H1 (cell line): ENCODE results near the gene DHRS9. TPM values are rescaled to one million over a fixed set of nuclear protein-coding genes. Genes with fewer than 3 reads are reported as not detected.
A peak's percentile ranks its signal among the peaks of the same experiment; 100 is the strongest.

Source experiments
- CTCF ChIA-PET: fragments of 300-600 bp; sonication (Branson Sonifier 250); formaldehyde crosslinking; loops from one replicate; lab custom pipeline; 2021; ENCODE audit not compliant: partially characterized antibody; lab: Charles Lee
- POLR2A ChIA-PET: fragments of 300-600 bp; sonication (Branson Sonifier 250); formaldehyde crosslinking; loops from one replicate; lab custom pipeline; 2021; ENCODE audit warnings: inconsistent platforms; ENCODE audit not compliant: partially characterized antibody; lab: Charles Lee
- DNase-seq, 2 experiments: peaks; one replicate each; pipeline versions ENCODE4 v3.0.0 to v3.0.0-alpha.2; 2010 to 2022; ENCODE audit warnings: low spot score in 2 of 2, low read depth in 1 of 2, mixed read lengths in 1 of 2
- FAIRE-seq: peaks from 2 replicates; lab custom pipeline; 2011; peaks lifted over from hg19 to GRCh38; lab: Jason Lieb, UNC
- H2AFZ ChIP-seq: 2 replicates; pipeline ENCODE4 v1.8.1; 2012; ENCODE audit warnings: low read length, inconsistent platforms
- H2AK5ac ChIP-seq: 2 replicates; pipeline ENCODE4 v1.6.1; 2013; ENCODE audit warnings: low read depth, low read length
- H2BK120ac ChIP-seq: replicated peaks from 2 replicates; pipeline ENCODE3; 2013; ENCODE audit warnings: low read depth, low read length, inconsistent platforms
- H2BK12ac ChIP-seq: 2 replicates; pipeline ENCODE4 v1.6.1; 2013; ENCODE audit warnings: low read depth, low read length
- H2BK15ac ChIP-seq: 2 replicates; pipeline ENCODE4 v1.6.1; 2013; ENCODE audit warnings: low read length
- H2BK20ac ChIP-seq: 2 replicates; pipeline ENCODE4 v1.6.1; 2013; ENCODE audit warnings: low read length
- H2BK5ac ChIP-seq: 2 replicates; pipeline ENCODE4 v1.6.1; 2013; ENCODE audit warnings: low read depth, low read length
- H3K14ac ChIP-seq: 2 replicates; pipeline ENCODE4 v1.6.1; 2013; ENCODE audit warnings: inconsistent platforms; ENCODE audit not compliant: insufficient read length
- H3K18ac ChIP-seq: 2 replicates; pipeline ENCODE4 v1.6.1; 2013; ENCODE audit warnings: low read length; ENCODE audit errors: extremely low read depth
- H3K23ac ChIP-seq: 2 replicates; pipeline ENCODE4 v1.6.1; 2013; ENCODE audit warnings: inconsistent platforms; ENCODE audit not compliant: insufficient read length
- H3K23me2 ChIP-seq: 2 replicates; pipeline ENCODE4 v1.6.1; 2013; ENCODE audit warnings: low read depth, low read length
- H3K27ac ChIP-seq: 2 replicates; pipeline ENCODE4 v1.6.1; 2011; ENCODE audit warnings: low read depth, low read length, inconsistent platforms
- H3K27me3 ChIP-seq, 4 experiments: replicated peaks in 1 of 4; 1 replicate in 1 of 4; 2 replicates in 3 of 4; pipeline versions ENCODE4 v1.6.1 to v1.8.1; 2011 to 2013; ENCODE audit warnings: low read length in 3 of 4, mild to moderate bottlenecking in 3 of 4, inconsistent platforms in 2 of 4, mixed read lengths in 2 of 4, moderate library complexity in 1 of 4; ENCODE audit not compliant: control insufficient read depth in 3 of 4, insufficient read depth in 3 of 4; ENCODE audit errors: extremely low read depth in 1 of 4
- H3K36me3 ChIP-seq, 4 experiments: 2 replicates each; pipeline versions ENCODE4 v1.6.1 to v1.8.1; 2011 to 2013; ENCODE audit warnings: mild to moderate bottlenecking in 4 of 4, low read length in 3 of 4, moderate library complexity in 2 of 4, control low read depth in 1 of 4, inconsistent platforms in 1 of 4; ENCODE audit not compliant: insufficient read depth in 4 of 4, control insufficient read depth in 2 of 4
- H3K4ac ChIP-seq: replicated peaks from 2 replicates; pipeline ENCODE3; 2013; ENCODE audit warnings: low read length, low read depth, mixed read lengths, inconsistent platforms; ENCODE audit not compliant: insufficient read length
- H3K4me1 ChIP-seq, 4 experiments: replicated peaks in 1 of 4; 1 replicate in 1 of 4; 2 replicates in 3 of 4; pipeline versions ENCODE4 v1.6.1 to v1.8.1; 2011 to 2013; ENCODE audit warnings: low read length in 3 of 4, inconsistent platforms in 2 of 4, mixed read lengths in 1 of 4; ENCODE audit not compliant: insufficient read depth in 4 of 4, control insufficient read depth in 3 of 4
- H3K4me2 ChIP-seq, 2 experiments: 2 replicates each; pipeline versions ENCODE4 v1.6.1 to v1.8.1; 2011 to 2013; ENCODE audit warnings: low read depth in 2 of 2, low read length in 2 of 2, control low read depth in 1 of 2, inconsistent platforms in 1 of 2, mild to moderate bottlenecking in 1 of 2; ENCODE audit not compliant: insufficient read depth in 1 of 2
- H3K4me3 ChIP-seq, 4 experiments: fragments of 200-600, 300-600 bp in 1 of 4; sonication (generic), shearing (Covaris generic), sonication (Bioruptor Twin) in 1 of 4; 2 replicates each; pipeline versions ENCODE4 v1.5.1 to v1.8.1; 2011 to 2016; ENCODE audit warnings: low read length in 4 of 4, low read depth in 3 of 4, control low read depth in 2 of 4, inconsistent platforms in 2 of 4, mild to moderate bottlenecking in 2 of 4, mixed read lengths in 1 of 4, moderate library complexity in 1 of 4; ENCODE audit not compliant: insufficient read depth in 2 of 4; ENCODE audit errors: extremely low read depth in 1 of 4
- H3K56ac ChIP-seq: replicated peaks from 2 replicates; pipeline ENCODE3; 2013; ENCODE audit warnings: low read depth, mild to moderate bottlenecking, mixed read lengths, low read length, inconsistent platforms; ENCODE audit not compliant: insufficient read length
- H3K79me1 ChIP-seq: 2 replicates; pipeline ENCODE4 v1.6.1; 2013; ENCODE audit warnings: low read depth, low read length, control low read depth
- H3K79me2 ChIP-seq, 2 experiments: 2 replicates each; pipeline versions ENCODE4 v1.6.1 to v1.8.1; 2012 to 2013; ENCODE audit warnings: low read length in 2 of 2, mild to moderate bottlenecking in 2 of 2, inconsistent platforms in 1 of 2; ENCODE audit not compliant: insufficient read depth in 2 of 2, control insufficient read depth in 1 of 2
- H3K9ac ChIP-seq, 4 experiments: replicated peaks in 1 of 4; 1 replicate in 1 of 4; 2 replicates in 3 of 4; pipeline versions ENCODE4 v1.6.1 to v1.8.1; 2011 to 2013; ENCODE audit warnings: low read depth in 3 of 4, low read length in 3 of 4, control low read depth in 2 of 4, mild to moderate bottlenecking in 2 of 4, moderate library complexity in 2 of 4, inconsistent platforms in 1 of 4; ENCODE audit errors: extremely low read depth in 1 of 4
- H3K9me3 ChIP-seq, 2 experiments: 2 replicates each; pipeline versions ENCODE4 v1.6.1 to v1.8.1; 2012 to 2013; ENCODE audit warnings: mild to moderate bottlenecking in 2 of 2, moderate library complexity in 2 of 2, control low read depth in 1 of 2, inconsistent platforms in 1 of 2, low read depth in 1 of 2, low read length in 1 of 2, mixed read lengths in 1 of 2; ENCODE audit not compliant: insufficient read depth in 2 of 2
- H4K20me1 ChIP-seq, 2 experiments: replicated peaks in 1 of 2; 2 replicates each; pipeline versions ENCODE3 to v1.8.1; 2011 to 2013; ENCODE audit warnings: inconsistent platforms in 2 of 2, low read length in 2 of 2, mild to moderate bottlenecking in 1 of 2; ENCODE audit not compliant: insufficient read depth in 2 of 2, control insufficient read depth in 1 of 2
- H4K5ac ChIP-seq: 2 replicates; pipeline ENCODE4 v1.6.1; 2013; ENCODE audit warnings: low read length, low read depth, mixed read lengths, inconsistent platforms; ENCODE audit not compliant: insufficient read length
- H4K8ac ChIP-seq: 2 replicates; pipeline ENCODE4 v1.8.0; 2013; ENCODE audit warnings: mild to moderate bottlenecking, moderate library complexity, low read length, inconsistent platforms; ENCODE audit not compliant: insufficient read depth; ENCODE audit errors: extremely low read depth
- H4K91ac ChIP-seq: replicated peaks from 2 replicates; pipeline ENCODE3; 2013; ENCODE audit warnings: low read length, mixed read lengths, inconsistent platforms; ENCODE audit not compliant: insufficient read length
- RAD21 ChIP-seq, 2 experiments: IDR thresholded peaks in 1 of 2; conservative IDR thresholded peaks in 1 of 2; 2 replicates each; pipeline ENCODE4 v1.6.1; 2011; ENCODE audit warnings: low read depth in 2 of 2, low read length in 2 of 2, improper control_type of control experiment in 1 of 2, inconsistent platforms in 1 of 2, mild to moderate bottlenecking in 1 of 2, moderate library complexity in 1 of 2
- WGBS, 2 experiments: shearing (Covaris generic) in 1 of 2; methylation state at CpG; one replicate each; pipeline versions ENCODE4 v1.1.6 to v1.1.7; 2013 to 2015; ENCODE audit warnings: low lambda C conversion rate in 2 of 2, mixed read lengths in 2 of 2, inconsistent platforms in 1 of 2, low coverage in 1 of 2, missing lambda C conversion rate in 1 of 2; ENCODE audit not compliant: insufficient replicate concordance in 2 of 2, insufficient coverage in 1 of 2, insufficient read length in 1 of 2; ENCODE audit errors: extremely low coverage in 1 of 2, missing lambda C conversion rate in 1 of 2; 5-methylcytosine and 5-hydroxymethylcytosine counted together
- polyA plus RNA-seq, 7 experiments: library from polyadenylated mRNA; depleted of rRNA in 3 of 7; stranded (reverse) in 5 of 7; unstranded in 2 of 7; fragments of >200 nt in 5 of 7; fragments of 200-250 nt in 2 of 7; gene quantifications; 1 replicate in 5 of 7; 2 replicates in 1 of 7; 4 replicates in 1 of 7; pipeline versions ENCODE4 v1.2.1 to v1.2.3, GENCODE V29; 2011 to 2013; ENCODE audit warnings: missing spikeins in 2 of 7, mixed read lengths in 2 of 7
- total RNA-seq: library from RNA; stranded (reverse); fragmentation: NEBNext Ultra II Directional; extraction: Animal tissue kit (Norgen Biotek cat#: 25700); gene quantifications from 2 replicates; pipeline ENCODE4 v1.2.1, GENCODE V29; 2021
- TF ChIP-seq, protein P1 (sequence below): IDR thresholded peaks from 2 replicates; pipeline ENCODE4 v1.6.1; 2011; ENCODE audit warnings: low read length, improper control_type of control experiment
- TF ChIP-seq, protein P2 (sequence below), 3 experiments: IDR thresholded peaks; 1 replicate in 2 of 3; 2 replicates in 1 of 3; pipeline versions ENCODE4 v1.5.1 to v1.6.1; 2011; ENCODE audit warnings: low read length in 3 of 3, mild to moderate bottlenecking in 3 of 3, inconsistent platforms in 2 of 3, low read depth in 1 of 3, moderate library complexity in 1 of 3; ENCODE audit not compliant: insufficient read depth in 1 of 3; ENCODE audit errors: control extremely low read depth in 1 of 3

Gene DHRS9
- total and polyA plus RNA-seq, 2 of the 8 experiments (the other 6 are each of a cell fraction or from before 2014, with no cell fraction given): not detected

DNA sequence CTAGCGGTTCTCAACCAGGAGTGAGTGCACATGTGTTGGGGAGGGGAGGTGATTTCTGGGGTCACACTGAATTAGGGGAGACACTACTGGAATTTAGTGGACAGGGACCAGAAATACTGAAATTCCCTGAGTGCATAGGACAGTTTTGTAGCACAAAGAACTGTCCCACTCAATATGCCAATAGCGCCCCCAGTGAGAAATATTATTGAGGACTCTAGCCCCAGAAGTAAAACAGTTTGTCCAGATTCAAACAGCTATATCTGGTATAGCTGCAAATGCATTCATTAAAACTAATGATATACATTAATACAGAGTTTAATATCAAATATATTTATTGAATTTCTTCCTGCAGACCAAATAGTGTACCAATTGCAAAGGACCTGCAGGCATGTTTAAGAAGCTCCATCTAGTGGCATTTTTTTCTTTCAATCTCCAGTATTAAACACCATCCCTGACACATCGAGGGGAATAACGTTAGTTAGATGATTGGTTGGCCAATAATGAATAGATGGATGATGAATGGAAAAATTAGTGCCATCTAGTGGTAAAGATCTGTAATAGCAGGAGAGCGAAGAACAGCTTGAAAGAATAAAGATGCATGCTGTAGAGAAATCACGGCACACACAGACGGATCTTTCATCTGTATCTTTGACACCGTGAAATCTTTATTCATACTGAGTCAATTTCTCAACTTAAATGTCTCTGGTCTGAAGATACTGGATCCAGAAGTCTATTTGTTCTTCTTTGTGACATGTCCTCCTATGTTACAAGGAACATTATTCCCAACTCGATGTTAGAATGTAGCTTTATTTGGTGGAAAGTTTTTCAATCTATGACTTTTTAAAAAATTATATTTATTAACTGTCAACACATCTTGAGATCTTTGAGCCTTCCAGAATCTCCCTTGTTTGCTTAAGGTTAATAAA is 62.5 kb downstream of the DHRS9 start:
- Histone ChIP-seq H2BK12ac (no peak overlapping the region), H3K4me3 (no peak overlapping the region), H3K27me3 (no peaks in the 10 kb centered on the region), H3K23me2 (no peaks in the 10 kb centered on the region; the same call in 1 of the 2 replicates), H3K14ac (no peak overlapping the region), H2BK5ac (no peak overlapping the region), H4K20me1 (no peaks in the 10 kb centered on the region), H4K8ac (no peak overlapping the region), H3K4me2 (no peak overlapping the region), H4K91ac (no peak overlapping the region), H3K18ac (no peak overlapping the region), H3K27ac (no peak overlapping the region), H2AK5ac (no peak overlapping the region), H2BK15ac (no peak overlapping the region), H3K4ac (no peak overlapping the region), H3K79me1 (no peaks in the 10 kb centered on the region), H3K36me3 (no peaks in the 10 kb centered on the region), H3K4me1 (no peaks in the 10 kb centered on the region), H3K56ac (no peak overlapping the region), H3K9ac (no peak overlapping the region), H3K9me3 (no peaks in the 10 kb centered on the region), H2BK120ac (no peak overlapping the region), H2AFZ (no peak overlapping the region), H4K5ac (no peak overlapping the region), H3K23ac (no peak overlapping the region), H2BK20ac (no peak overlapping the region), H3K79me2 (no peaks in the 10 kb centered on the region)
- TF ChIP-seq RAD21 (IDR thresholded peaks at IDR 0.05 in 1 of 2, conservative IDR thresholded peaks at IDR 0.05 in 1 of 2; ENCODE audit: low read depth in 2 of 2, low read length in 2 of 2): peak; percentile 34 to 44
- TF ChIP-seq, protein P1, sequence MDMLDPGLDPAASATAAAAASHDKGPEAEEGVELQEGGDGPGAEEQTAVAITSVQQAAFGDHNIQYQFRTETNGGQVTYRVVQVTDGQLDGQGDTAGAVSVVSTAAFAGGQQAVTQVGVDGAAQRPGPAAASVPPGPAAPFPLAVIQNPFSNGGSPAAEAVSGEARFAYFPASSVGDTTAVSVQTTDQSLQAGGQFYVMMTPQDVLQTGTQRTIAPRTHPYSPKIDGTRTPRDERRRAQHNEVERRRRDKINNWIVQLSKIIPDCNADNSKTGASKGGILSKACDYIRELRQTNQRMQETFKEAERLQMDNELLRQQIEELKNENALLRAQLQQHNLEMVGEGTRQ: no peak
- TF ChIP-seq, protein P2, sequence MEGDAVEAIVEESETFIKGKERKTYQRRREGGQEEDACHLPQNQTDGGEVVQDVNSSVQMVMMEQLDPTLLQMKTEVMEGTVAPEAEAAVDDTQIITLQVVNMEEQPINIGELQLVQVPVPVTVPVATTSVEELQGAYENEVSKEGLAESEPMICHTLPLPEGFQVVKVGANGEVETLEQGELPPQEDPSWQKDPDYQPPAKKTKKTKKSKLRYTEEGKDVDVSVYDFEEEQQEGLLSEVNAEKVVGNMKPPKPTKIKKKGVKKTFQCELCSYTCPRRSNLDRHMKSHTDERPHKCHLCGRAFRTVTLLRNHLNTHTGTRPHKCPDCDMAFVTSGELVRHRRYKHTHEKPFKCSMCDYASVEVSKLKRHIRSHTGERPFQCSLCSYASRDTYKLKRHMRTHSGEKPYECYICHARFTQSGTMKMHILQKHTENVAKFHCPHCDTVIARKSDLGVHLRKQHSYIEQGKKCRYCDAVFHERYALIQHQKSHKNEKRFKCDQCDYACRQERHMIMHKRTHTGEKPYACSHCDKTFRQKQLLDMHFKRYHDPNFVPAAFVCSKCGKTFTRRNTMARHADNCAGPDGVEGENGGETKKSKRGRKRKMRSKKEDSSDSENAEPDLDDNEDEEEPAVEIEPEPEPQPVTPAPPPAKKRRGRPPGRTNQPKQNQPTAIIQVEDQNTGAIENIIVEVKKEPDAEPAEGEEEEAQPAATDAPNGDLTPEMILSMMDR (IDR thresholded peaks at IDR 0.05; ENCODE audit: control extremely low read depth in 1 of 3, insufficient read depth in 1 of 3, low read depth in 1 of 3, low read length in 3 of 3): peak in 2 of 3 experiments; percentile 39 to 71; a peak in 2 of 4 replicates
- FAIRE-seq: peak; percentile 63
- DNase-seq: no peak
- WGBS, 2 experiments: 60% methylated on average over 9 of the region's 9 CpGs; no CpG with 5 or more reads in 1 of the 2 experiments
- CTCF ChIA-PET: interaction anchor here (0.6 to 3.7 kb wide), 41 partner anchors 9 to 265 kb away, joined by 3 to 62 read pairs (median 4); no protein-coding TSS in a partner anchor
- POLR2A ChIA-PET: interaction anchor here (0.7 to 1.2 kb wide), 2 partner anchors 22 to 164 kb away, joined by 3 to 4 read pairs; no protein-coding TSS in a partner anchor
